ENCODE results near the gene KRT74. TPM values are rescaled to one million over a fixed set of nuclear protein-coding genes. Genes with fewer than 3 reads are reported as not detected.

KRT74 gene
- total and polyA plus RNA-seq, 3 experiments from 2014 or later: not detected

GRCh38 chr12:52531566-52532300 is 41.9 kb downstream of the KRT74 start:
- Histone ChIP-seq H3K4me3 (ENCODE audit: low read length) (no peak overlapping the region), H3K27me3 (ENCODE audit: insufficient read depth, low read length, poor library complexity, severe bottlenecking) (no peaks in the 10 kb centered on the region), H3K27ac (ENCODE audit: low read depth, low read length) (no peak overlapping the region), H3K36me3 (ENCODE audit: insufficient read depth, low read length) (no peaks in the 10 kb centered on the region), H3K9me3 (ENCODE audit: low read length) (no peaks in the 10 kb centered on the region), H3K4me1 (ENCODE audit: insufficient read depth, low read length) (peaks cover 7% of the 10 kb centered on the region)
- no peaks in the 10 kb centered on the region for H3K36me3 Mint-ChIP-seq
- no peak overlapping the region for H3K27ac Mint-ChIP-seq
- CTCF ChIA-PET: no interaction called here
- peaks cover 1 to 6% of the 10 kb centered on the region in 2 donors for H3K27me3 Mint-ChIP-seq
- no peak overlapping the region for H3K4me3 Mint-ChIP-seq
- POLR2A ChIA-PET: no interaction called here
- H3K4me1 Mint-ChIP-seq: peaks cover 5 to 6% (median 5%) of the 10 kb centered on the region in 3 donors
- no peaks in the 10 kb centered on the region for H3K9me3 Mint-ChIP-seq
- no peak for DNase-seq

GRCh38 chr12:52530905-52531304 is 42.7 kb downstream of the KRT74 start:
- CTCF ChIA-PET: no interaction called here
- no peaks in the 10 kb centered on the region for H3K36me3 ChIP-seq (ENCODE audit: insufficient read depth, low read length)
- H3K27ac ChIP-seq (ENCODE audit: low read depth, low read length): no peak overlapping the region
- no peak overlapping the region for H3K4me3 Mint-ChIP-seq
- H3K27ac Mint-ChIP-seq: no peak overlapping the region
- H3K9me3 ChIP-seq (ENCODE audit: low read length): no peaks in the 10 kb centered on the region
- H3K4me3 ChIP-seq (ENCODE audit: low read length): no peak overlapping the region
- H3K27me3 ChIP-seq (ENCODE audit: insufficient read depth, low read length, poor library complexity, severe bottlenecking): no peaks in the 10 kb centered on the region
- no peak for DNase-seq
- POLR2A ChIA-PET: no interaction called here
- peaks cover 9 to 11% (median 9%) of the 10 kb centered on the region in 3 donors for H3K4me1 Mint-ChIP-seq
- H3K4me1 ChIP-seq (ENCODE audit: insufficient read depth, low read length): peaks cover 15% of the 10 kb centered on the region
- H3K36me3 Mint-ChIP-seq: no peaks in the 10 kb centered on the region
- H3K27me3 Mint-ChIP-seq: peaks cover 1 to 6% of the 10 kb centered on the region in 2 donors
- H3K9me3 Mint-ChIP-seq: no peaks in the 10 kb centered on the region

DNA sequence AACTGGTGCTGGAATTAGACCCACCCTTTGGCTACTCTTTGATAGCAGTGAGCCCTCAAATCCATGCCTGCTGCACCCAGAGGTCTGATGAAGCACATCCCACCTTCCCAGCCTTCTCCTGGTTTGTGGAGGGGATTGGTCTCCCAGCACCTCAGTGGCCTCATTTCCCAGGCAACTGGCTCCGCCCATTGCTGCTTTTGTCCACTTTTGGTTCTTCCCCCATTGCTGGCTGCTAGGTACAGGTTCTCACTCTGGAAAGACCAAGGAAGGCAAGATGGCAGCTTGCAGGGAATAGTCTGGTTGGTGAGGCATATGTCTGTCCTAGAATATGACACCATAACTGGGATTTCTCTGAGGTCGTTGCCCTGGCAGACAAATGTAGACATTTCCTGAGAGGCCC is 43.3 kb downstream of the KRT74 start:
- Mint-ChIP-seq H3K4me1 (peaks cover 9 to 11% (median 11%) of the 10 kb centered on the region in 3 donors), H3K27me3 (peaks cover 1 to 6% of the 10 kb centered on the region in 2 donors), H3K36me3 (no peaks in the 10 kb centered on the region), H3K9me3 (no peaks in the 10 kb centered on the region), H3K4me3 (no peak overlapping the region), H3K27ac (peak overlapping the region in 1 of 8 donors; percentile 72)
- H3K4me3 ChIP-seq (ENCODE audit: low read length): no peak overlapping the region
- no peaks in the 10 kb centered on the region for H3K9me3 ChIP-seq (ENCODE audit: low read length)
- H3K27me3 ChIP-seq (ENCODE audit: insufficient read depth, low read length, poor library complexity, severe bottlenecking): no peaks in the 10 kb centered on the region
- H3K27ac ChIP-seq (ENCODE audit: low read depth, low read length): no peak overlapping the region
- no peak for DNase-seq
- CTCF ChIA-PET: no interaction called here
- POLR2A ChIA-PET: no interaction called here
- no peaks in the 10 kb centered on the region for H3K36me3 ChIP-seq (ENCODE audit: insufficient read depth, low read length)
- H3K4me1 ChIP-seq (ENCODE audit: insufficient read depth, low read length): peaks cover 17% of the 10 kb centered on the region

DNA sequence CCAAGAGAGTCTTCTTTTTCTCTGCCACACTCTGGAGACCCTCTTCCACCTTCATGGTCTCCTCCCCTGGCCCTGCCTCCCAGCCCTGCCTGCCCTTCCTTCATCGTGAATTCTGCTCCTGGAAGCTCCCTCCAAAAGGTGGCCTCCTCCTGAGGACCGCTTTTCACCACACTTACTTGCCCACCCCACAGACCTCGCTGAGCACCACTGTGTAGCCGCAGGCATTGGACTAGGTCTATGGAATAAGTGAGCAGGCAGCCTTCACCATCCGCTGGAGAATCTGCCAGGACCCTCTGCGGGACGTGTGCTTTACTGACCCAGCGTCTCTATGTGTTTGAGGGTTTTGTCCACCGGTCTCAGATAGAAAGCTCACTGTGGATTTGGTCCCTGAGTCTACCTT is 43.8 kb downstream of the KRT74 start:
- ChIA-PET CTCF (no interaction called here), POLR2A (no interaction called here)
- Mint-ChIP-seq H3K4me3 (no peak overlapping the region), H3K27ac (peak overlapping the region in 1 of 8 donors; percentile 72), H3K9me3 (no peaks in the 10 kb centered on the region), H3K4me1 (peaks cover 9 to 11% (median 11%) of the 10 kb centered on the region in 3 donors), H3K36me3 (no peaks in the 10 kb centered on the region), H3K27me3 (peaks cover 1 to 7% of the 10 kb centered on the region in 2 donors)
- Histone ChIP-seq H3K4me3 (ENCODE audit: low read length) (no peak overlapping the region), H3K9me3 (ENCODE audit: low read length) (no peaks in the 10 kb centered on the region), H3K27me3 (ENCODE audit: insufficient read depth, low read length, poor library complexity, severe bottlenecking) (no peaks in the 10 kb centered on the region), H3K27ac (ENCODE audit: low read depth, low read length) (no peak overlapping the region), H3K36me3 (ENCODE audit: insufficient read depth, low read length) (no peaks in the 10 kb centered on the region), H3K4me1 (ENCODE audit: insufficient read depth, low read length) (peaks cover 17% of the 10 kb centered on the region)
- DNase-seq: no peak

DNA sequence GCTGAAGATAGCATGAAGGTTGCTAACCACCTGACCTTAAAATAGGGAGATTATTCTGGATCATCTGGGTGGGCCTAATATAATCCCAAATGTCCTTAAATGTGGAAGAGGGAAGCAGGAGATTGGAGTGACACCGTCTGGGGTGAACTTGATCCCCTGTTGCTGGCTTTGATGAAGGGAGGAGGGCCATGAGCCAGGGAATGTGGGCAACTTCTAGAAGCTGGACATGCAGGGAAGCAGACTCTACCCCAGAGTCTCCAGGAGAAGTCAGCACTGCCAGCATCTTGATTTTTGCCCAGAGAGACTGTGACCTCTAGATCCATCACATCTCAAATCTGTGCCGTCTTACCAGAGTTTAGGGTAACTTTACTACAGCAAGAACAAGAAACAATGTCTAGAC is 44.2 kb downstream of the KRT74 start:
- H3K9me3 Mint-ChIP-seq: no peaks in the 10 kb centered on the region
- no peak overlapping the region for H3K27ac Mint-ChIP-seq
- no peaks in the 10 kb centered on the region for H3K36me3 ChIP-seq (ENCODE audit: insufficient read depth, low read length)
- no peak overlapping the region for H3K4me3 Mint-ChIP-seq
- peaks cover 9 to 11% (median 11%) of the 10 kb centered on the region in 3 donors for H3K4me1 Mint-ChIP-seq
- no peaks in the 10 kb centered on the region for H3K27me3 ChIP-seq (ENCODE audit: insufficient read depth, low read length, poor library complexity, severe bottlenecking)
- no peak overlapping the region for H3K4me3 ChIP-seq (ENCODE audit: low read length)
- no peak overlapping the region for H3K27ac ChIP-seq (ENCODE audit: low read depth, low read length)
- no peaks in the 10 kb centered on the region for H3K9me3 ChIP-seq (ENCODE audit: low read length)
- ChIA-PET POLR2A (no interaction called here), CTCF (no interaction called here)
- H3K36me3 Mint-ChIP-seq: no peaks in the 10 kb centered on the region
- H3K4me1 ChIP-seq (ENCODE audit: insufficient read depth, low read length): peaks cover 17% of the 10 kb centered on the region
- H3K27me3 Mint-ChIP-seq: peaks cover 0 to 8% of the 10 kb centered on the region in 2 donors
- DNase-seq: no peak

GRCh38 chr12:52528641-52529143 is 45.0 kb downstream of the KRT74 start:
- CTCF ChIA-PET: no interaction called here
- Histone ChIP-seq H3K9me3 (ENCODE audit: low read length) (no peaks in the 10 kb centered on the region), H3K4me1 (ENCODE audit: insufficient read depth, low read length) (peaks cover 17% of the 10 kb centered on the region), H3K27ac (ENCODE audit: low read depth, low read length) (no peak overlapping the region), H3K27me3 (ENCODE audit: insufficient read depth, low read length, poor library complexity, severe bottlenecking) (no peaks in the 10 kb centered on the region), H3K4me3 (ENCODE audit: low read length) (no peak overlapping the region), H3K36me3 (ENCODE audit: insufficient read depth, low read length) (no peaks in the 10 kb centered on the region)
- H3K4me3 Mint-ChIP-seq: no peak overlapping the region
- POLR2A ChIA-PET: no interaction called here
- DNase-seq: no peak
- peaks cover 9 to 11% (median 11%) of the 10 kb centered on the region in 3 donors for H3K4me1 Mint-ChIP-seq
- H3K36me3 Mint-ChIP-seq: no peaks in the 10 kb centered on the region
- H3K9me3 Mint-ChIP-seq: no peaks in the 10 kb centered on the region
- H3K27ac Mint-ChIP-seq: no peak overlapping the region
- peaks cover 0 to 8% of the 10 kb centered on the region in 2 donors for H3K27me3 Mint-ChIP-seq

DNA sequence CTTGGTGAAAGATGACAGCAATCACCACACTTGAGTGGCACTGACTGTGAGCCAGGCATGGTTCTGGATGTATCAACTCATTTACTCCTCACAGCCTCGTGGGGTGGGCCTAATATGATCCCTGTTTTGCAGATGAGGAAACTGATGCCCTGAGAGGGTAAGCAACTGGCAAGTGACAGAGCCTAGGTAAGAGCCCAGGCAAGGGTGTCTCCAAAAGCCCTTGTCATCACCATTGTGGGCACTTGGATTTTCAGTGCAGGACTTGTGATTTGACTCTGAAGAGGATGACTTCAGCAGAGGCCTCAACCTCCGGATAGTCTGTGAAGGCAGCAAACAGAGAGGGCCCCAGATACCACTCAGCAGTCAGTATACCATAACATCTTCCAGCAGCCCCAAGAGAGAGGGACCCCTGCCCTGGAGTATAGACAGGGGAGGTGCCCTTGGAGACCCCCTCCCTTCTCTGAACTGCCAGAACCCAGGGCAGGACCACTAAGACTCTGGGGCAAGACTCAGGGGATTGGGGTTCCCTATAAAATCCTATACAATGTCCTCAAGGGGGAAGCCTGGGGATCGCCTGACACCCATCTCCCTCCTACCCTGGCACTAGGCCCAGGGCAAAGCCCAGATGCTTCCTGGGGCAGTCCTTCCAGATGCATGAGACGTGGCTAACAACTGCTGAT is 46.4 kb downstream of the KRT74 start:
- DNase-seq: no peak
- H3K9me3 Mint-ChIP-seq: no peaks in the 10 kb centered on the region
- no peaks in the 10 kb centered on the region for H3K9me3 ChIP-seq (ENCODE audit: low read length)
- peaks cover 17% of the 10 kb centered on the region for H3K4me1 ChIP-seq (ENCODE audit: insufficient read depth, low read length)
- no peak overlapping the region for H3K4me3 ChIP-seq (ENCODE audit: low read length)
- H3K27me3 Mint-ChIP-seq: peaks cover 0 to 12% of the 10 kb centered on the region in 2 donors
- no peaks in the 10 kb centered on the region for H3K36me3 Mint-ChIP-seq
- H3K27ac Mint-ChIP-seq: peak overlapping the region in 1 of 8 donors; percentile 78
- no peaks in the 10 kb centered on the region for H3K27me3 ChIP-seq (ENCODE audit: insufficient read depth, low read length, poor library complexity, severe bottlenecking)
- H3K4me1 Mint-ChIP-seq: peaks cover 9 to 11% (median 11%) of the 10 kb centered on the region in 3 donors
- ChIA-PET POLR2A (no interaction called here), CTCF (no interaction called here)
- H3K36me3 ChIP-seq (ENCODE audit: insufficient read depth, low read length): no peaks in the 10 kb centered on the region
- no peak overlapping the region for H3K27ac ChIP-seq (ENCODE audit: low read depth, low read length)
- peak overlapping the region in 1 of 7 donors; percentile 39 for H3K4me3 Mint-ChIP-seq

- H3K27me3 ChIP-seq (ENCODE audit: insufficient read depth, low read length, poor library complexity, severe bottlenecking): no peaks in the 10 kb centered on the region
- Mint-ChIP-seq H3K27me3 (peaks cover 0 to 11% of the 10 kb centered on the region in 2 donors), H3K36me3 (no peaks in the 10 kb centered on the region), H3K9me3 (no peaks in the 10 kb centered on the region), H3K4me1 (peaks cover 9 to 11% (median 11%) of the 10 kb centered on the region in 3 donors), H3K27ac (peak overlapping the region in 4 of 8 donors; percentile 50 to 78 (median 71)), H3K4me3 (peak overlapping the region in 3 of 7 donors; percentile 15 to 64 (median 39))
- H3K36me3 ChIP-seq (ENCODE audit: insufficient read depth, low read length): no peaks in the 10 kb centered on the region
- no peaks in the 10 kb centered on the region for H3K9me3 ChIP-seq (ENCODE audit: low read length)
- H3K27ac ChIP-seq (ENCODE audit: low read depth, low read length): no peak overlapping the region
- peak in 1 of 5 donors; percentile 12 for DNase-seq
- H3K4me1 ChIP-seq (ENCODE audit: insufficient read depth, low read length): peaks cover 17% of the 10 kb centered on the region
- ChIA-PET POLR2A (no interaction called here), CTCF (no interaction called here)
- H3K4me3 ChIP-seq (ENCODE audit: low read length): no peak overlapping the region
Observed at GRCh38 chr12:52526511-52526951, 47.1 kb downstream of the KRT74 start.
